Endothelial cell of umbilical vein (primary cell): ENCODE data around the gene GEN1.

ENCODE experiments used
- MYC ChIP-seq: IDR thresholded peaks from one replicate; pipeline ENCODE4 v1.6.1; 2011; ENCODE audit warnings: mild to moderate bottlenecking, low read depth, low read length
- TF ChIP-seq, protein P1 (sequence below), 2 donors: IDR thresholded peaks; 1 replicate in 1 of 2; 2 replicates in 1 of 2; pipeline ENCODE4 v1.5.1; 2011; ENCODE audit warnings: low read length in 2 of 2, mild to moderate bottlenecking in 2 of 2, moderate library complexity in 2 of 2, control low read depth in 1 of 2, inconsistent platforms in 1 of 2, low read depth in 1 of 2; ENCODE audit not compliant: insufficient read depth in 1 of 2; ENCODE audit errors: extremely low read depth in 1 of 2

DNA sequence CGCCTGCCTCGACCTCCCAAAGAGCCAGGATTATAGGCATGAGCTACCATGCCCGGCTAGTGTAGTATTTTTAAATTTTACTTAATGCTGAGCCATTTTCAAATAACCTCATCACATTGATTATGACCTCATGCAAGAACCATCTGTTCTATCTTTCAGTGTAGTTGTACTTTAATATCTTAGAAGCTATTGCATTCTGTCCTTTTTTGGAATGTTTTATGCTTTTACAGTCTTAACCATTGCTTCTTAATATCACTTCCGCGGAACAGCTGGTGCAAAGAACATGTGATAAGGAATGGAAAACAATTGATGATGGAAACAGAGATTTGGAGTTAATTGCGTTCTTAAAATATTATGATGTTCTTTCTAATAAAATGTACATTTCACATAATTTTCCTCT lies 2.7 kb downstream of the GEN1 start:
- TF ChIP-seq MYC = no peak
- TF ChIP-seq, protein P1, sequence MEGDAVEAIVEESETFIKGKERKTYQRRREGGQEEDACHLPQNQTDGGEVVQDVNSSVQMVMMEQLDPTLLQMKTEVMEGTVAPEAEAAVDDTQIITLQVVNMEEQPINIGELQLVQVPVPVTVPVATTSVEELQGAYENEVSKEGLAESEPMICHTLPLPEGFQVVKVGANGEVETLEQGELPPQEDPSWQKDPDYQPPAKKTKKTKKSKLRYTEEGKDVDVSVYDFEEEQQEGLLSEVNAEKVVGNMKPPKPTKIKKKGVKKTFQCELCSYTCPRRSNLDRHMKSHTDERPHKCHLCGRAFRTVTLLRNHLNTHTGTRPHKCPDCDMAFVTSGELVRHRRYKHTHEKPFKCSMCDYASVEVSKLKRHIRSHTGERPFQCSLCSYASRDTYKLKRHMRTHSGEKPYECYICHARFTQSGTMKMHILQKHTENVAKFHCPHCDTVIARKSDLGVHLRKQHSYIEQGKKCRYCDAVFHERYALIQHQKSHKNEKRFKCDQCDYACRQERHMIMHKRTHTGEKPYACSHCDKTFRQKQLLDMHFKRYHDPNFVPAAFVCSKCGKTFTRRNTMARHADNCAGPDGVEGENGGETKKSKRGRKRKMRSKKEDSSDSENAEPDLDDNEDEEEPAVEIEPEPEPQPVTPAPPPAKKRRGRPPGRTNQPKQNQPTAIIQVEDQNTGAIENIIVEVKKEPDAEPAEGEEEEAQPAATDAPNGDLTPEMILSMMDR (IDR thresholded peaks at IDR 0.05; ENCODE audit: extremely low read depth in 1 of 2, insufficient read depth in 1 of 2, low read depth in 1 of 2, low read length in 2 of 2) = no peak
